ENCODE measurements around the gene CNOT3.
"Not testable (repeated sequence)": the region's sequence is repeated elsewhere in the genome, so short reads cannot be mapped to it uniquely, and the experiment has no call there.

Gene CNOT3

GRCh38 chr19:54137699-54138488 is at the start of gene CNOT3:
CNOT3 (plus strand) TSS chr19:54137762; CDS start chr19:54142979, 5,217 bp downstream.
- DNase-seq (ENCODE audit: low spot score) = no peak

- no peak for DNase-seq (ENCODE audit: low spot score)
These were observed 43.0 kb upstream of the CNOT3 start for GRCh38 chr19:54094426-54095000.

DNA sequence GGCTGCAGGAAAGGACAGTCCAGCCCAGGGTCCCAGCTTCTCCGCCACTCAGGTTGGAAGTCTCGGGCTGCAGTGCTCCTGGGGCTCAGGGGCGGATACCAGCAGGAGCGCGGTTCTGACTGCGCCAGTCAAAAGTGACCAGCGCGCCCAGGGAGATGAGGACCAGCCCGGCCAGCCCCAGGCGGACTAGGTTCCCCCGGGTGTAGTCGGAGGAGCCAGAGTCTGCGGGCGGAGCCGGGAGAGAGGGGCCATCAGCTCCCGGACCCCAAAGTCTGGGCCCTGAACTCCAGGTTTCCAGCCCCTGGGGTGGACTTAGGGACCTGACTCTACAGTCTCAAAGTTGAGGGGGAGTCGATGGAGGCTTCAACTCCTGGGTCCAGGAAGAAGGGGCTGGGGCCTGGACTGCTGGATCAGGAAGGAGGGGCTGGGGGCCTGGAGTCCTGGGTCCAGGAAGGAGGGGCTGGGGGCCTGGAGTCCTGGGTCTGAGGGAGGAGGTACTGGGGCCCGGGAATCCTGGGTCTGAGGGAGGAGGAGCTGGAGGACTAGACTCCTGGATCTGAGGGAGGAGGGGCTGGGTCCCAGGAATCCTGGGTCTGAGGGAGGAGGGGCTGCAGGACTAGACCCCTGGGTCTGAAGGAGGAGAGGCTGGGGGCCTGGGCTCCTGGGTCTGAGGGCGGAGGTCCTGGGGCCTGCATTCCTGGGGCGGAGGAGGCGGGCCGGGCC is 42.3 kb upstream of the CNOT3 start:
- DNase-seq (ENCODE audit: low spot score) = no peak

DNA sequence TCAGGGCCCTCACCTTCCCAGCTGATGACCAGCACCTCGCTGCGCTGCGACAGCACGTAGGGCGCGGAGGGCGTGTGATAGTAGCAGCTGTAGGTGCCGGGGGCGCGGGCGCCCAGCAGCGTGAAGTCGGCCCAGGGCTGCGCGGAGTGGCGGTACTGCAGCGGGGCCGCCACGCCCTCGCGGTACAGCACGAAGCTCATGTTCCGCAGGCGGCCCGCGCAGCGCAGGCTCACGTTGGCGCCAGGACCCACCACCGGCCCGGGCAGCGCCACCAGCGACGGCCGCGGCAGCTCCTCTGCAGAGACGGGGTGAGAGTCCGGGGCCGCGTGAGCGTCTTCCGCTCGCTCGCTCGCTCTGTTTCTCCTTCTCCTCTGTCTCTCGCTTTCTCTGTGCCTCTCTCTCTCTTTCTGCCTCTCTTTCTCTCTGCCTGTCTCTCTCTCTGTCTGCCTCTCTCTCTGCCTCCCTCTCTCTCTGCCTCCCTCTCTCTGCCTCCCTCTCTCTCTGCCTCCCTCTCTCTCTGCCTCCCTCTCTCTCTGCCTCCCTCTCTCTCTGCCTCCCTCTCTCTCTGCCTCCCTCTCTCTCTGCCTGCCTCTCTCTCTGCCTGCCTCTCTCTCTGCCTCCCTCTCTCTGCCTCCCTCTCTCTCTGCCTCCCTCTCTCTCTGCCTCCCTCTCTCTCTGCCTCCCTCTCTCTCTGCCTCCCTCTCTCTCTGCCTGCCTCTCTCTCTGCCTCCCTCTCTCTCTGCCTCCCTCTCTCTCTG is 41.5 kb upstream of the CNOT3 start:
- DNase-seq (ENCODE audit: low spot score) = not testable (repeated sequence)

GRCh38 chr19:54096617-54097106 is 40.9 kb upstream of the CNOT3 start:
- no peak for DNase-seq (ENCODE audit: low spot score)

DNA sequence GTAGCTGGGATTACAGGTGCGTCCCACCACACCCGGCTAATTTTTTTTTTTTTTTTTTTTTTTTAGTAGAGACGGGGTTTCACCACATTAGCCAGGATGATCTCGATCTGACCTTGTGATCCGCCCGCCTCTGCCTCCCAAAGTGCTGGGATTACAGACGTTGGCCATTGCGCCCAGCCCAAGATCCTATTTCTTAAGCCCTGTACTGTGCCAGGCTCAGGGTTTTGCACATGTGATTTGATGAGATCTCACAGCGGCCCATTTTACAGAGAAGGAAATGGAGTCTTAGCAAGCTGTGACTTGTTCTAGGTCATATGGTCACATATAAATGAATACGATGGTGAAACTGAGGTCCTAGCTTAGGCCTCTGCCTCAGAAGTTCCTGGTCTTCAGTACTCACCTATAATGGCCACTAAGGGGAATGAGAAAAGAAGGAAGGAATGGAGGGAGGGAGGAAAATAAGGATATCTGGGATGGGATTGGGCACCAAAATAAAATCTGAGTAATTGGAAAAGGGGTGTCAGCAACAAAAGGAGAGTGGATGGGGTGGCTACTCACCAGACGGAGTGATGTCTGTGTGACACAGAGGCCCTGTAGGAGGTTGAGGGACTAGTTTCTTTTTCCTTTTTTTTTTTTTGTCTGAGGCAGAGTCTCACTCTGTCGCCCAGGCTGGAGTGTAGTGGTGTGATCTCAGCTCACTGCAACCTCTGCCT is 38.2 kb upstream of the CNOT3 start:
- no peak for DNase-seq (ENCODE audit: low spot score)

DNA sequence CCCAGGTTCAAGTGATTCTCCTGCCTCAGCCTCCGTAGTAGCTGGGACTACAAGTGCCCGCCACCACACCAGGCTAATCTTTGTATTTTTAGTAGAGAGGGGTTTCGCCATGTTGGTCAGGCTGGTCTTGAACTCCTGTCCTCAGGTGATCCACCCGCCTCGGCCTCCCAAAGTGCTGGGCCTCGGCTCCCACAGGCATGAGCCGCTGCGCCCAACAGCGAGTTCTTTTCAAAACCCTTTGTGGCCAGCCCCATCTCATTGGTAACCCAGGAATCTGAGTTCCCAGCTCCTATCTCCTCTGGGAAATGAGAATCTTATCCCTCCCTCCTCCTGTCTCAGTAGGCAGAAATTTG is 37.7 kb upstream of the CNOT3 start:
- DNase-seq (ENCODE audit: low spot score) = not testable (repeated sequence)

DNA sequence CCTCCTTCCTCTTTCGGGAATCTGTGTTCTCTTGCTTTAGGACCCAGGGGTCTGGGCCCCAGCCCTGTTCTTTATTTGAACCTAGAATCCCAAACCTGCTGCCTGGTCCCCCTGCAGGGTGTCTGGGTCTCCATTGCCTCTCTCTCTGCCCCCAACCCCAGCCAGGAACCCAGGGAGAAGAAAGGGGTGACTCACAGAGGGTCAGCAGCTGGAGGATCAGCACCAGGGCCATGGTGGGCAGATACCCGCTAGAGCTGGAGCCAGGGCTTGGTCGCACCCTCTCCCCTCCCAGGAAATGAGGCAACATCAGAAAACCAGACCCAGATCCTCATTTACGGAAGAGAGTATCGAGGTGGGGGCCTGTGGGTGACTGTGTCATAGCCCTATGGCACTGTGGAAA is 37.0 kb upstream of the CNOT3 start, which contains the start of gene OSCAR:
TSS of gene OSCAR (minus strand) at position 243 of the 400 bp plus-strand sequence. CDS start at position 232, 11 bp downstream.
- DNase-seq (ENCODE audit: low spot score) = no peak

DNA sequence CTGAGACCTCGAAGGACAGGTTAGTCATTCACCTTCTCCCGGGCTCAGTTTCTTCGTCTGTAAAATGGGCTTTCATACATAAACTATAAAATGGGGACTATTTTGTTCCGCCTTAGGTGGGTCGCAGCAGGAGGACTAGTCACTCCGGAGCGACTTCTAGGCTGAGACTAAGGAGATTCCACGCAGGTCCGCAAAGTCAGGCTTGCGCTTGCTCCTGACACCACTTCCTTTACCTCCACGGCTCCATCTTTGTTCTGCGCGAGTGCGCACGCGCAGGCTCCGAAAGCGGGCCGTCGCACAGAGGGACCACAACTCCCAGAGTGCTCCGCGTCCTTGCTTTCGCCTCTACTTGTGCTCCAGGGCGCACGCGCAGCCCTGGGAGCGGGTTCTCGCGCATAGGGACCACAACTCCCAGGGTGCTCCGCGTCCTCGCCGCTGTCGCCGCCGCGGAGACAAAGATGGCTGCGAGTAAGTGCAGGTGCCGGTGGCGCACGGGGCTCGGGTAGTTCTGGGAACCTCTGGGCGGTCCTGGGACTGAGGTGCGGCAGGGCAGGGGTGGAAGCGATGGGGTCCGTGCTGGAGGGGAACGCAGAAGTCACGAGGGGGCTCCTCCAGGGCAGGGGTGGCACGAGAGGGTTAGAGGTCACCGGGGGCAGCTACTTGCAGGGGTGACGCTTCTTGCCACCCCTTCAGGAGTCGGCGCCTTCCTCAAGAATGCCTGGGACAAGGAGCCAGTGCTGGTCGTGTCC is 35.0 kb upstream of the CNOT3 start, which contains the start of gene NDUFA3:
TSS of gene NDUFA3 (plus strand) at position 435 of the 749 bp plus-strand sequence. CDS start at position 459, 24 bp downstream.
- peak; percentile 98 for DNase-seq (ENCODE audit: low spot score)

DNA sequence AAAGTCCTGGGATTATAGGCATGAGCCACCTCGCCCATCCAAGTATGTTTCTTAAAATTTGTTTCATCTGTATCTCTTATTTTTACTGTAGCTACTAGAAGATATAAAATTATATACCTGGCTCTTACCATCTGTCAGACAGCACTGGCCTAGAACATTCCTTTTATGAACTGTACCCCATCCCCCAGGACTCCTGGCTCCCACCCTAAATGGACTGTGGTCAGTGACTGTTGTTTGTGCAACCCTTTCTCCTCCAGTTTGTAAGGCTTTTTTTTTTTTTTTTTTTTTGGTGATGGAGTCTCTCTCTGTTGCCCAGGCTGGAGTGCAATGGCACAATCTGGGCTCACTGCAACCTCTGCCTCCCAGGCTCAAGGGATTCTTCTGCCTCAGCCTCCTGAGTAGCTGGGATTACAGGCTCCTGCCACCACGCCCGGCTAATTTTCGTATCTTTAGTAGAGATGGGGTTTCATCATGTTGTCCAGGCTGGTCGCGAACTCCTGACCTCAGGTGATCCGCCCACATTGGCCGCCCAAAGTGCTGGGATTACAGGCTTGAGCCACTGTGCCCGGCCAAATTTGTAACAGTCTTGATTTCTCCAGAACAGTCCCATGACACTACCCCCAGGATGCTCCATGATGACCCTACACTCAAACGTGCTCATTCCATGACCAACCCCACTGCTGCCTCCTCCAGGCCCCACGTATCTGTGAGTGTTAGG is 32.4 kb upstream of the CNOT3 start:
- no peak for DNase-seq (ENCODE audit: low spot score)

DNA sequence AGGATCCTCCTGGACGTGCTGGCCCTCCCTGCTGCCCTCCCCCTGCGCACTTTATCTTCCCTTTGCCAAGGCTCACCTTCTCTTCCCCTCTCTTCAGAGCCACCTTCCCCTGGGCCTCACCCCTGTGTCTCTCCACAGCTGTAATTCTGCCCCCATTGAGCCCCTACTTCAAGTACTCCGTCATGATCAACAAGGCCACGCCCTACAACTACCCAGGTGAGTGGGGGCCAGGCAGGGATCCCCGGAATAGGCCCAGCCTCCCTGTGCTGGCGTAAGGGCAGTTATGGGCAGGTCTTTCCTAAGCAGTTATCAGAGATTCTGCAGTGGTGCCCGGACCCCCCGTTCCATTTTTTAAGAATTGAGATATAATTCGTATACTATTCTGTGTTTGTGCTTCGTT is 31.8 kb upstream of the CNOT3 start:
- no peak for DNase-seq (ENCODE audit: low spot score)

GRCh38 chr19:54106716-54107115 is 30.8 kb upstream of the CNOT3 start:
- DNase-seq (ENCODE audit: low spot score) = no peak

GRCh38 chr19:54107876-54108490 is 29.6 kb upstream of the CNOT3 start:
- no peak for DNase-seq (ENCODE audit: low spot score)

GRCh38 chr19:54108496-54108895 is 29.1 kb upstream of the CNOT3 start:
- DNase-seq (ENCODE audit: low spot score) = no peak

GRCh38 chr19:54109651-54110050 is 27.9 kb upstream of the CNOT3 start:
- DNase-seq (ENCODE audit: low spot score) = no peak

DNA sequence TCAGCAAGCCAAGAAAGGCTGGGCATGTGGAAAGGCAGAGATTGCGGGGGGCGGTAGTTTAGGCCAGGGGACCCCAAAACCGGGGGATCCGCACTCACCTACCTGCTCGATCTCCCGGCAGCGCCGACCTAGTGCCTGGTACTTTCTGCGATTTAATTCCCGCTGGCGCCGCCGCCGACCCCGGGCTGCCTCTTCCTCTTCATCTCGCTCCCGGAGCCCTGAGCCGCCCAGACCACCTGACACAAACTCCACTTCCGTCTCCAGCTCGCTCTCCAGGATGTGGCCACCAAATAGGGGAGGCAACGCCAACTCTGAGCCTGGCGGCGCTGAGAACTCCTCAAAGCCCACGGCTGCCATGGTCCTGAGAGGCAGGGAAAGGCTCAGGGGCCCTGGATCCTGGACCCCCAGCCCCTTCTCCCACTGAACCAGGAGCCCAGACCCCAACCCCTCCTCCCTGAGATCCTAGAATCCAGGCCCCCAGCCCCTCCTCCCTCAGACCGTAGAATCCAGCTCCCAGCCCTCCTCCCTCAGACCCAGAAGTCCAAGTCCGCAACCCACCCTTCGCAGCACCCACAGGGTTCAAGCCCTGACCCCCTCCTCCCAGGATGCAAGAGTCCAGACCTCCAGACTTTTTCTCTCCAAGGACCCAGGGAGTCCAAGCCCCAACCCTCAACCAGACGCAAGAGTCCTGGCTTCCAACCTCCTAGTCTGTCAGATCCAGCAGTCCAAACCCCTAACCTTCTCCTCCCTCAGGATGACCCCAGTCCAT is 23.0 kb upstream of the CNOT3 start:
- DNase-seq (ENCODE audit: low spot score) = peak; percentile 53

DNA sequence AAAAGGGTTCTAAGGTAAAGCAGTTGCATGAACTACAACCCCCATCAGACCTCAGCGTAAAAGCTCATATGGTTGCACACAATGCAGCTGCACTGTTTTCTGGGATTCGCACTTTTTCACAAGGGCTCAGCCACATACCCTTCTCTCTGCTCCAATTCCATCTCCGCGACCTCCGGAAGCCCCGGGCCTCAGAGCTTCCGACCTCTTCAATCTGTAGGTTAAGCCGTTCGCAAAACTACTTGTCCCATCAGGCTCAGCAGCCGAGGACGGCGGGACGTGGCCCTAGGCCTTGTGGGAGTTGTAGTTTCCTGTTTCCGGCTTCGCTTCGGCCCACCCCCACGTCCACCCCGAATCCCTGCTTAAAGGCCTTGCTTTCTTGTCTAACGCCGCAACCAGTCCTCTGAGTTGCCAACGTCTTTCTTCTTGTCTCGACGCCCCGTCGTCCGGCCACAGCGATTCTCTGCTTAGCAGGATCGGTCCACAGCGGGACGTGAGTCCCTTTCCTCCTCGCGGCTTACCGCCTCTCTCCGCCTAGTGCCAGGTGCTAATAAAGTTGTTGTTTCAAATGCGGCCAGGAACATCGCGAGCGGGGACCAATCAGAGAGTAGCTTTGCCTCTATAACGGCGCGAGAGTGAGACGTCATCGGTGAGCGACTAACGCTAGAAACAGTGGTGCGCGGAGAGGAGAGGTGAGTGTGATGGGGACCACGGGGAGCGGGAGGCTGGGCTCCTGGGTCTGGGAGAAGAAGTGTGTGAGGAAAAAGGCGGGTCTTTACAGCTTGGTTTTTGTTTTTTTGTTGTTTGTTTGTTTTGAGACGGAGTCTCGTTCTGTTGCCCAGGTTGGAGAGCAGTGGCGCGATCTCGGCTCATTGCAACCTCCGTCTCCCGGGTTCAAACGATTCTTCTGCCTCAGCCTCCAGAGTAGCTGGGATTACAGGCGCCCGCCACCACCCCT is 22.2 kb upstream of the CNOT3 start, which contains the start of the genes PRPF31 and TFPT:
TSS of gene PRPF31 (plus strand) at position 646 of the 955 bp plus-strand sequence. CDS start 2,525 bp downstream, outside the sequence.
TSS of gene TFPT (minus strand) at position 549 of the 955 bp plus-strand sequence. CDS start at position 161, 388 bp downstream.
- peak; percentile 97 for DNase-seq (ENCODE audit: low spot score)
